PC-9 (cell line): ENCODE measurements around the gene PPIB.

Source experiments
- EZH2 ChIP-seq: fragments of 200-600 bp; sonication (generic); IDR thresholded peaks from 2 replicates; pipeline ENCODE4 v1.8.0; 2017; ENCODE audit warnings: antibody characterized with exemption, low read depth
- TF ChIP-seq, protein P1 (sequence below): fragments of 200-600 bp; sonication (generic); conservative IDR thresholded peaks from 2 replicates; pipeline ENCODE4 v1.6.1; 2017; ENCODE audit warnings: mixed run types, antibody characterized with exemption, mild to moderate bottlenecking, moderate library complexity

DNA sequence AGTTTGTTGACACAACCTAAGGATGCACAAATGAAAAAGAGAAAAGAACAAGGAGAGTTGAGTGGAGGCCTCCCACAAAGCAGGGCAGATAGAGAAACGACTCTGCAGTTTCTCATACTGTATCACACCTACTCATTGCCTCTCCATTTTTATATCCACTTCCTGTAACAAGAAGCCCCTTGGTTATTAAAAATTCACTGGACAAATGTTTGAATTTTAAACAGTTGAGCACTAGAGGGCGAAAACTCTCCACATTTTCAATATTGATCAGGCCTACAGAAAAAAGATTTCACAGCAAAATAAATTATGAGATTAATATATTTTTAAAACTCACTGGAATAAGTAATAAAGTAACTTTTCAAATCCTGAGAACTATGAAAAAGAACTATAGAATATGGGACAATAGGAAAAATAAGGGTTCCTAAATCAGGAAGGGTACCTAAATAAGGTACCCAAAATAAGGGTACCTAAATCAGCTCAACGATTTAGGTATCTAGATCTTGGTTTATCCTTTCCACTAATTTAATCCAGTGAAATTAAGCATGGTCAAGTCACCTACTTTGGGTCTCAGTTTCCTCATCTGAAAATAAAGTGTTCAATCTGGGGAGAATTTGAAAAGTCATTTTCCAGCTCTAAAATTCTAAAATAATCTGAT lies 47.0 kb upstream of the PPIB start:
- TF ChIP-seq, protein P1, sequence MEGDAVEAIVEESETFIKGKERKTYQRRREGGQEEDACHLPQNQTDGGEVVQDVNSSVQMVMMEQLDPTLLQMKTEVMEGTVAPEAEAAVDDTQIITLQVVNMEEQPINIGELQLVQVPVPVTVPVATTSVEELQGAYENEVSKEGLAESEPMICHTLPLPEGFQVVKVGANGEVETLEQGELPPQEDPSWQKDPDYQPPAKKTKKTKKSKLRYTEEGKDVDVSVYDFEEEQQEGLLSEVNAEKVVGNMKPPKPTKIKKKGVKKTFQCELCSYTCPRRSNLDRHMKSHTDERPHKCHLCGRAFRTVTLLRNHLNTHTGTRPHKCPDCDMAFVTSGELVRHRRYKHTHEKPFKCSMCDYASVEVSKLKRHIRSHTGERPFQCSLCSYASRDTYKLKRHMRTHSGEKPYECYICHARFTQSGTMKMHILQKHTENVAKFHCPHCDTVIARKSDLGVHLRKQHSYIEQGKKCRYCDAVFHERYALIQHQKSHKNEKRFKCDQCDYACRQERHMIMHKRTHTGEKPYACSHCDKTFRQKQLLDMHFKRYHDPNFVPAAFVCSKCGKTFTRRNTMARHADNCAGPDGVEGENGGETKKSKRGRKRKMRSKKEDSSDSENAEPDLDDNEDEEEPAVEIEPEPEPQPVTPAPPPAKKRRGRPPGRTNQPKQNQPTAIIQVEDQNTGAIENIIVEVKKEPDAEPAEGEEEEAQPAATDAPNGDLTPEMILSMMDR = peak; percentile 73
- no peak for TF ChIP-seq EZH2
